ENCODE results near the gene HS2ST1. TPM values are rescaled to one million over a fixed set of nuclear protein-coding genes. Genes with fewer than 3 reads are reported as not detected.

HS2ST1 gene
- total RNA-seq, 1 experiment from 2014 or later, result 27.5 TPM

- DNase-seq (ENCODE audit: low read depth), result no peak
Observed at GRCh38 chr1:87136607-87137341, 222.3 kb downstream of the HS2ST1 start.

- DNase-seq (ENCODE audit: low read depth), result no peak
Observed at GRCh38 chr1:87137342-87137739, 222.9 kb downstream of the HS2ST1 start.

GRCh38 chr1:87140831-87141540, 226.6 kb downstream of the HS2ST1 start:
- peak; percentile 58 for DNase-seq (ENCODE audit: low read depth)

GRCh38 chr1:87141556-87141955, 227.1 kb downstream of the HS2ST1 start:
- no peak for DNase-seq (ENCODE audit: low read depth)

GRCh38 chr1:87143413-87144135, 229.1 kb downstream of the HS2ST1 start:
- DNase-seq (ENCODE audit: low read depth), result no peak

GRCh38 chr1:87144316-87144895, 230.0 kb downstream of the HS2ST1 start:
- no peak for DNase-seq (ENCODE audit: low read depth)

- no peak for DNase-seq (ENCODE audit: low read depth)
Observed at GRCh38 chr1:87144981-87145380, 230.5 kb downstream of the HS2ST1 start.

- no peak for DNase-seq (ENCODE audit: low read depth)
Observed at GRCh38 chr1:87146538-87146937, 232.1 kb downstream of the HS2ST1 start.

GRCh38 chr1:87146986-87147385, 232.6 kb downstream of the HS2ST1 start:
- no peak for DNase-seq (ENCODE audit: low read depth)

GRCh38 chr1:87147851-87148250, 233.4 kb downstream of the HS2ST1 start:
- DNase-seq (ENCODE audit: low read depth), result no peak

GRCh38 chr1:87148661-87149060, 234.2 kb downstream of the HS2ST1 start:
- no peak for DNase-seq (ENCODE audit: low read depth)

- DNase-seq (ENCODE audit: low read depth), result peak; percentile 83
Observed at GRCh38 chr1:87149241-87150041, 235.0 kb downstream of the HS2ST1 start.

- no peak for DNase-seq (ENCODE audit: low read depth)
Observed at GRCh38 chr1:87150143-87150542, 235.7 kb downstream of the HS2ST1 start.

- DNase-seq (ENCODE audit: low read depth), result no peak
Observed at GRCh38 chr1:87151500-87152421, 237.3 kb downstream of the HS2ST1 start.

- DNase-seq (ENCODE audit: low read depth), result peak; percentile 66
Observed at GRCh38 chr1:87154384-87154783, 239.9 kb downstream of the HS2ST1 start.

GRCh38 chr1:87155170-87155569, 240.7 kb downstream of the HS2ST1 start:
- DNase-seq (ENCODE audit: low read depth), result peak; percentile 76

- DNase-seq (ENCODE audit: low read depth), result peak; percentile 63
Observed at GRCh38 chr1:87155648-87156047, 241.2 kb downstream of the HS2ST1 start.

GRCh38 chr1:87156124-87156523, 241.7 kb downstream of the HS2ST1 start:
- no peak for DNase-seq (ENCODE audit: low read depth)

- no peak for DNase-seq (ENCODE audit: low read depth)
Observed at GRCh38 chr1:87159378-87159915, 245.0 kb downstream of the HS2ST1 start.

Measured in RPMI7951 (cell line).